HepG2 (cell line): ENCODE measurements around the gene DDX46. TPM values are rescaled to one million over a fixed set of nuclear protein-coding genes. Genes with fewer than 3 reads are reported as not detected.
A peak's percentile ranks its signal among the peaks of the same experiment; 100 is the strongest.

Experiments used
- AKNA ChIP-seq: sonication (generic); formaldehyde crosslinking; IDR thresholded peaks from 2 replicates; pipeline ENCODE4 v1.4.0; 2020; ENCODE audit warnings: missing genetic modification reagents, borderline replicate concordance
- ARHGAP35 ChIP-seq: sonication (generic); formaldehyde crosslinking; IDR thresholded peaks from 2 replicates; pipeline ENCODE4 v1.9.0; 2022; ENCODE audit warnings: mild to moderate bottlenecking, inconsistent platforms, moderate library complexity, missing genetic modification reagents, borderline replicate concordance
- CAMTA2 ChIP-seq: sonication (generic); formaldehyde crosslinking; IDR thresholded peaks from 2 replicates; pipeline ENCODE4 v1.4.0; 2020; ENCODE audit warnings: mild to moderate bottlenecking, missing genetic modification reagents, borderline replicate concordance
- GMEB2 ChIP-seq: IDR thresholded peaks from 2 replicates; pipeline ENCODE4 v1.6.1; 2016; ENCODE audit warnings: missing biosample characterization, missing genetic modification reagents, low read depth
- HOXA7 ChIP-seq: sonication (generic); formaldehyde crosslinking; IDR thresholded peaks from 2 replicates; pipeline ENCODE4 v1.8.1; 2022; ENCODE audit warnings: mild to moderate bottlenecking, missing genetic modification reagents, moderate library complexity
- KLF11 ChIP-seq: IDR thresholded peaks from 2 replicates; pipeline ENCODE4 v1.6.1; 2016; ENCODE audit warnings: missing compliant biosample characterization
- NAIF1 ChIP-seq: sonication (generic); formaldehyde crosslinking; IDR thresholded peaks from 2 replicates; pipeline ENCODE4 v1.5.0; 2020; ENCODE audit warnings: mild to moderate bottlenecking, missing genetic modification reagents, borderline replicate concordance
- NFE2 ChIP-seq: sonication (generic); formaldehyde crosslinking; IDR thresholded peaks from 2 replicates; pipeline ENCODE4 v1.4.0; 2020; ENCODE audit warnings: missing genetic modification reagents
- SKI ChIP-seq: fragments of 450-650 bp; IDR thresholded peaks from one replicate; pipeline ENCODE4 v1.6.1; 2018; ENCODE audit warnings: mild to moderate bottlenecking; ENCODE audit not compliant: partially characterized antibody
- SMARCE1 ChIP-seq: fragments of 450-650 bp; IDR thresholded peaks from 2 replicates; pipeline ENCODE4 v1.6.1; 2017; ENCODE audit warnings: borderline replicate concordance
- ZBTB1 ChIP-seq: sonication (generic); formaldehyde crosslinking; IDR thresholded peaks from 2 replicates; pipeline ENCODE4 v1.4.0; 2020; ENCODE audit warnings: missing genetic modification reagents, borderline replicate concordance
- ZNF343 ChIP-seq: sonication (generic); formaldehyde crosslinking; IDR thresholded peaks from 2 replicates; pipeline ENCODE4 v1.4.0; 2020; ENCODE audit warnings: mild to moderate bottlenecking, missing genetic modification reagents
- ZNF589 ChIP-seq: sonication (generic); formaldehyde crosslinking; conservative IDR thresholded peaks from 2 replicates; pipeline ENCODE4 v1.8.0; 2022; ENCODE audit warnings: mild to moderate bottlenecking, moderate library complexity, missing genetic modification reagents
- ZNF615 ChIP-seq: sonication (generic); formaldehyde crosslinking; IDR thresholded peaks from 2 replicates; pipeline ENCODE4 v1.5.0; 2020; ENCODE audit warnings: mild to moderate bottlenecking, missing genetic modification reagents, borderline replicate concordance
- ZNF737 ChIP-seq: sonication (generic); formaldehyde crosslinking; IDR thresholded peaks from 2 replicates; pipeline ENCODE4 v1.5.0; 2020; ENCODE audit warnings: missing genetic modification reagents, mild to moderate bottlenecking, borderline replicate concordance
- ZNF761 ChIP-seq: sonication (generic); formaldehyde crosslinking; conservative IDR thresholded peaks from 2 replicates; pipeline ENCODE4 v1.4.0; 2020; ENCODE audit warnings: mild to moderate bottlenecking, missing genetic modification reagents
- ZNF772 ChIP-seq: sonication (generic); formaldehyde crosslinking; IDR thresholded peaks from 2 replicates; pipeline ENCODE4 v1.5.0; 2020; ENCODE audit warnings: mild to moderate bottlenecking, missing genetic modification reagents
- polyA plus RNA-seq, 8 experiments: library from polyadenylated mRNA; depleted of rRNA in 3 of 8; stranded (reverse) in 7 of 8; unstranded in 1 of 8; fragments of >200 nt; fragmentation: Illumina TruSeq in 4 of 8; extraction: Trizol in 4 of 8; gene quantifications; 2 replicates each; pipeline versions ENCODE4 v1.2.1 to v1.2.3, GENCODE V29; 2011 to 2016; ENCODE audit warnings: low read depth in 4 of 8, missing spikeins in 1 of 8, mixed read lengths in 1 of 8; ENCODE audit not compliant: insufficient read depth in 1 of 8
- total RNA-seq, 5 experiments: library from RNA; depleted of rRNA; stranded (reverse); fragments of >200 nt; fragmentation: Illumina TruSeq; extraction: Trizol; gene quantifications; 2 replicates each; pipeline ENCODE4 v1.2.3, GENCODE V29; 2016; ENCODE audit warnings: low read depth in 1 of 5
- TF ChIP-seq, protein P1 (sequence below): sonication (generic); formaldehyde crosslinking; IDR thresholded peaks from 2 replicates; pipeline ENCODE4 v1.4.0; 2020; ENCODE audit warnings: mild to moderate bottlenecking, missing genetic modification reagents
- TF ChIP-seq, protein P2 (sequence below): sonication (generic); formaldehyde crosslinking; IDR thresholded peaks from 2 replicates; pipeline ENCODE4 v1.8.0; 2022; ENCODE audit warnings: mild to moderate bottlenecking, missing genetic modification reagents, moderate library complexity

The DDX46 gene
- total and polyA plus RNA-seq, 2 of the 13 experiments (the other 11 are each of a cell fraction or from before 2014, with no cell fraction given): 27.3 to 59.3 TPM

DNA sequence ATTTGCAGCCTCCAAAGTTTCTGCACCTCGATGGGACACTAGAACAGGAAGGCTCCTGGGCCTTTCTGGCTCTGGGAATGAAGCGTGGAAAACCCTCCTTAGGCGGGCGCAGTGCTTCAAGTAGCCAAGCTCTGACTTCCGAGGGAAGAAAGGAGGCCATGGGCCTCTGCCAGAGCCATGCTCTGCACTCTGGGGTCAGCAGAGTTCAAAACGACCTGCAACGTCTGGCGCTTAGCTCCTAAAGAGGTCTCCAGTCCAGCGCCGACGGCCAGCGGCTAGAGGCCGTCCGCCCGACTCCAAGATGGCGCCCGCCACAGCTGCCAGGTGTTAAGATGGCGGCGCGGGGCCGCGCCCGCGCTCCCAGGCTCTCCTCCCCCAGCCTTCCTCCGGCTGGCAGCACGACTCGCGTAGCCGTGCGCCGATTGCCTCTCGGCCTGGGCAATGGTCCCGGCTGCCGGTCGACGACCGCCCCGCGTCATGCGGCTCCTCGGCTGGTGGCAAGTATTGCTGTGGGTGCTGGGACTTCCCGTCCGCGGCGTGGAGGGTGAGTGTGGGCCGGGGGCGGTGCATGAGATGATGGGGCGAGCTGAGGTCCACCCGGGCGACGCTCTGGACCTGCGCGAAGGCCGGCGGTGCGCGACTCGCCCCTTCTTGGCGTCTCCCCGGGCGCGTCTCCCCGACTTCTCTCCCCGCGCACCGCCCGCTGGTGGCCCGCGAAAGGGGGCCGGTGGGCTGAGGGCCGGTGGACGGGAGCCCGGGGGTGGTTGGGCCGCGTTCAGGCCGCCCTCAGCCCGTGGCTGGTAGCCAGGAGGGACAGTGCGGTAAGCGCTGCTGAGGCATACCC lies 115.6 kb downstream of the DDX46 start, which contains the start of gene TXNDC15 (continued):
- TF ChIP-seq GMEB2 (peak; percentile 53), ZNF772 (peak; percentile 91), SMARCE1 (no peak), CAMTA2 (CRISPR knock-in tag) (peak; percentile 94; the same call in 1 of the 2 replicates), ZNF615 (CRISPR knock-in tag) (no peak), NAIF1 (CRISPR knock-in tag) (no peak), NFE2 (no peak), ZNF589 (CRISPR knock-in tag) (peak; percentile 76; the same call in 1 of the 2 replicates), AKNA (CRISPR knock-in tag) (0 out of 2 replicates have a peak, but pooled peaks have one; percentile 68), ZNF343 (peak; percentile 86), KLF11 (CRISPR knock-in tag) (no peak), ZNF761 (no peak), HOXA7 (no peak), SKI (peak; percentile 41), ZBTB1 (CRISPR knock-in tag) (no peak), ZNF737 (CRISPR knock-in tag) (peak; percentile 96), ARHGAP35 (CRISPR knock-in tag) (peak; percentile 69; the same call in 1 of the 2 replicates)
- TF ChIP-seq, protein P1, sequence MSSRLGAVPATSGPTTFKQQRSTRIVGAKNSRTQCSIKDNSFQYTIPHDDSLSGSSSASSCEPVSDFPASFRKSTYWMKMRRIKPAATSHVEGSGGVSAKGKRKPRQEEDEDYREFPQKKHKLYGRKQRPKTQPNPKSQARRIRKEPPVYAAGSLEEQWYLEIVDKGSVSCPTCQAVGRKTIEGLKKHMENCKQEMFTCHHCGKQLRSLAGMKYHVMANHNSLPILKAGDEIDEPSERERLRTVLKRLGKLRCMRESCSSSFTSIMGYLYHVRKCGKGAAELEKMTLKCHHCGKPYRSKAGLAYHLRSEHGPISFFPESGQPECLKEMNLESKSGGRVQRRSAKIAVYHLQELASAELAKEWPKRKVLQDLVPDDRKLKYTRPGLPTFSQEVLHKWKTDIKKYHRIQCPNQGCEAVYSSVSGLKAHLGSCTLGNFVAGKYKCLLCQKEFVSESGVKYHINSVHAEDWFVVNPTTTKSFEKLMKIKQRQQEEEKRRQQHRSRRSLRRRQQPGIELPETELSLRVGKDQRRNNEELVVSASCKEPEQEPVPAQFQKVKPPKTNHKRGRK (CRISPR knock-in tag): no peak
- TF ChIP-seq, protein P2, sequence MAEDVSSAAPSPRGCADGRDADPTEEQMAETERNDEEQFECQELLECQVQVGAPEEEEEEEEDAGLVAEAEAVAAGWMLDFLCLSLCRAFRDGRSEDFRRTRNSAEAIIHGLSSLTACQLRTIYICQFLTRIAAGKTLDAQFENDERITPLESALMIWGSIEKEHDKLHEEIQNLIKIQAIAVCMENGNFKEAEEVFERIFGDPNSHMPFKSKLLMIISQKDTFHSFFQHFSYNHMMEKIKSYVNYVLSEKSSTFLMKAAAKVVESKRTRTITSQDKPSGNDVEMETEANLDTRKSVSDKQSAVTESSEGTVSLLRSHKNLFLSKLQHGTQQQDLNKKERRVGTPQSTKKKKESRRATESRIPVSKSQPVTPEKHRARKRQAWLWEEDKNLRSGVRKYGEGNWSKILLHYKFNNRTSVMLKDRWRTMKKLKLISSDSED: no peak; the same call in 1 of the 2 replicates
